NCI-H69 (cell line): ENCODE measurements around the gene PCDHA8.
"Not testable (repeated sequence)": the region's sequence is repeated elsewhere in the genome, so short reads cannot be mapped to it uniquely, and the experiment has no call there.

Experiments
- DNase-seq: peaks from one replicate; lab custom pipeline; 2025; lab: John Stamatoyannopoulos, UW

PCDHA8 gene

GRCh38 chr5:140840978-140841962 is at the start of gene PCDHA8:
TSS of gene PCDHA8 (plus strand) at chr5:140841187. CDS start at chr5:140841322, 135 bp downstream.
- peak; percentile 20 for DNase-seq

- DNase-seq: peak; percentile 27
Observed at GRCh38 chr5:140794595-140795258, 46.3 kb upstream of the PCDHA8 start, which contains the start of gene PCDHA2. TSS of gene PCDHA2 (plus strand) at chr5:140794852.

- peak; percentile 25 for DNase-seq
Observed at GRCh38 chr5:140795259-140795641, 45.7 kb upstream of the PCDHA8 start.

GRCh38 chr5:140796072-140796717 is 44.8 kb upstream of the PCDHA8 start:
- not testable (repeated sequence) for DNase-seq

GRCh38 chr5:140796718-140797095 is 44.3 kb upstream of the PCDHA8 start:
- DNase-seq: no peak

- peak; percentile 6 for DNase-seq
Observed at GRCh38 chr5:140800816-140801493, 40.0 kb upstream of the PCDHA8 start, which contains the start of gene PCDHA3. TSS of gene PCDHA3 (plus strand) at chr5:140801057.

- no peak for DNase-seq
Observed at GRCh38 chr5:140801494-140801841, 39.5 kb upstream of the PCDHA8 start.

- not testable (repeated sequence) for DNase-seq
Observed at GRCh38 chr5:140802381-140802780, 38.6 kb upstream of the PCDHA8 start.

- DNase-seq: no peak
Observed at GRCh38 chr5:140802781-140803271, 38.2 kb upstream of the PCDHA8 start.

- peak; percentile 80 for DNase-seq
Observed at GRCh38 chr5:140806834-140807775, 33.9 kb upstream of the PCDHA8 start, which contains the start of gene PCDHA4. TSS of gene PCDHA4 (plus strand) at chr5:140807068.

- DNase-seq: not testable (repeated sequence)
Observed at GRCh38 chr5:140808241-140808888, 32.6 kb upstream of the PCDHA8 start.

GRCh38 chr5:140808889-140809291 is 32.1 kb upstream of the PCDHA8 start:
- DNase-seq: no peak

GRCh38 chr5:140821375-140822280 is 19.4 kb upstream of the PCDHA8 start, which contains the start of gene PCDHA5:
TSS of gene PCDHA5 (plus strand) at chr5:140821613.
- no peak for DNase-seq

- DNase-seq: no peak
Observed at GRCh38 chr5:140822281-140822629, 18.7 kb upstream of the PCDHA8 start.

- DNase-seq: not testable (repeated sequence)
Observed at GRCh38 chr5:140822969-140823368, 18.0 kb upstream of the PCDHA8 start.

- no peak for DNase-seq
Observed at GRCh38 chr5:140823475-140823874, 17.5 kb upstream of the PCDHA8 start.

GRCh38 chr5:140827704-140828361 is 13.2 kb upstream of the PCDHA8 start, which contains the start of gene PCDHA6:
TSS of gene PCDHA6 (plus strand) at chr5:140827960. CDS start at chr5:140828092, 132 bp downstream.
- peak; percentile 71 for DNase-seq

- peak; percentile 75 for DNase-seq
Observed at GRCh38 chr5:140828362-140828737, 12.6 kb upstream of the PCDHA8 start.
